Neural cell (in vitro differentiated cells): ENCODE data around the gene DUS3L. TPM values are rescaled to one million over a fixed set of nuclear protein-coding genes. Genes with fewer than 3 reads are reported as not detected.

Experiments used
- H2AFZ ChIP-seq: fragments of 200-600, 300-800 bp; sonication (generic), shearing (Covaris generic); 2 replicates; pipeline ENCODE4 v1.6.0; 2014; ENCODE audit warnings: low read depth, mild to moderate bottlenecking, antibody characterized with exemption, low read length, moderate library complexity
- H3F3A ChIP-seq: fragments of 200-600 bp; shearing (Covaris generic); 2 replicates; pipeline ENCODE4 v1.6.1; 2016; ENCODE audit warnings: mild to moderate bottlenecking, moderate library complexity, mixed read lengths, antibody characterized with exemption, low read length; ENCODE audit not compliant: insufficient read depth, poor library complexity, severe bottlenecking
- H3K27ac ChIP-seq: fragments of 200-600, 300-800 bp; sonication (generic), shearing (Covaris generic); 2 replicates; pipeline ENCODE4 v1.5.1; 2014; ENCODE audit warnings: mild to moderate bottlenecking, low read length, moderate library complexity
- H3K27me3 ChIP-seq: fragments of 300-800, 200-600 bp; sonication (generic), shearing (Covaris generic); 2 replicates; pipeline ENCODE4 v1.6.0; 2014; ENCODE audit warnings: mild to moderate bottlenecking, low read depth, low read length, moderate library complexity; ENCODE audit not compliant: insufficient read depth
- H3K36me3 ChIP-seq: fragments of 300-800, 200-600 bp; sonication (generic), shearing (Covaris generic); 2 replicates; pipeline ENCODE4 v1.5.1; 2014; ENCODE audit warnings: mild to moderate bottlenecking, antibody characterized with exemption, low read length, moderate library complexity; ENCODE audit not compliant: insufficient read depth
- H3K4me2 ChIP-seq: fragments of 300-800, 200-600 bp; sonication (generic), shearing (Covaris generic); 2 replicates; pipeline ENCODE4 v1.6.0; 2014; ENCODE audit warnings: mild to moderate bottlenecking, low read length
- H3K4me3 ChIP-seq: fragments of 300-800, 200-600 bp; sonication (generic), shearing (Covaris generic); 2 replicates; pipeline ENCODE4 v1.5.1; 2014; ENCODE audit warnings: mild to moderate bottlenecking, low read length, moderate library complexity
- H3K79me2 ChIP-seq: fragments of 200-600 bp; shearing (Covaris generic); replicated peaks from 2 replicates; pipeline ENCODE4 v1.6.0; 2014; ENCODE audit warnings: mild to moderate bottlenecking, low read length, moderate library complexity; ENCODE audit not compliant: insufficient read depth
- H3K9ac ChIP-seq: fragments of 300-800, 200-600 bp; sonication (generic), shearing (Covaris generic); 2 replicates; pipeline ENCODE4 v1.6.1; 2016; ENCODE audit warnings: mild to moderate bottlenecking, low read length, mixed read lengths
- H3K9me2 ChIP-seq: fragments of 200-600 bp; shearing (Covaris generic); 2 replicates; pipeline ENCODE4 v1.6.1; 2016; ENCODE audit warnings: mild to moderate bottlenecking, low read length, mixed read lengths; ENCODE audit not compliant: insufficient read depth
- H3K9me3 ChIP-seq: fragments of 200-600, 300-800 bp; sonication (generic), shearing (Covaris generic); 2 replicates; pipeline ENCODE4 v1.6.1; 2016; ENCODE audit warnings: mild to moderate bottlenecking, mixed run types, low read length, moderate library complexity, mixed read lengths
- H4K20me1 ChIP-seq: fragments of 200-600 bp; shearing (Covaris generic); 2 replicates; pipeline ENCODE4 v1.6.1; 2016; ENCODE audit warnings: mild to moderate bottlenecking, mixed run types; ENCODE audit not compliant: insufficient read depth
- EP300 ChIP-seq: fragments of 450-650 bp; conservative IDR thresholded peaks from 2 replicates; pipeline ENCODE4 v1.6.1; 2014; ENCODE audit warnings: antibody characterized with exemption, mild to moderate bottlenecking, moderate library complexity; ENCODE audit not compliant: poor library complexity, severe bottlenecking
- EZH2 ChIP-seq: fragments of 200-600, 300-800 bp; shearing (Covaris generic), sonication (generic); IDR thresholded peaks from 2 replicates; pipeline ENCODE4 v1.6.1; 2014; ENCODE audit warnings: antibody characterized with exemption, low read length, borderline replicate concordance, mild to moderate bottlenecking; ENCODE audit not compliant: insufficient read depth, poor library complexity, severe bottlenecking
- MXI1 ChIP-seq: fragments of 450-650 bp; conservative IDR thresholded peaks from 2 replicates; pipeline ENCODE4 v1.6.1; 2014; ENCODE audit warnings: antibody characterized with exemption, mild to moderate bottlenecking; ENCODE audit not compliant: poor library complexity, severe bottlenecking
- POLR2AphosphoS5 ChIP-seq: IDR thresholded peaks from 2 replicates; pipeline ENCODE4 v1.6.1; 2012
- RAD21 ChIP-seq: fragments of 450-650 bp; conservative IDR thresholded peaks from 2 replicates; pipeline ENCODE4 v1.6.1; 2014; ENCODE audit warnings: antibody characterized with exemption, mild to moderate bottlenecking, moderate library complexity
- SMC3 ChIP-seq: fragments of 450-650 bp; conservative IDR thresholded peaks from 2 replicates; pipeline ENCODE4 v1.6.1; 2014; ENCODE audit warnings: antibody characterized with exemption, mild to moderate bottlenecking, moderate library complexity; ENCODE audit not compliant: poor library complexity
- TAF1 ChIP-seq: IDR thresholded peaks from 2 replicates; pipeline ENCODE4 v1.6.1; 2012; ENCODE audit warnings: low read depth
- polyA plus RNA-seq: library from polyadenylated mRNA; depleted of rRNA; stranded (reverse); fragments of >200 nt; gene quantifications from 2 replicates; pipeline ENCODE4 v1.2.3, GENCODE V29; 2014
- TF ChIP-seq, protein P1 (sequence below): IDR thresholded peaks from 2 replicates; pipeline ENCODE4 v1.6.1; 2012; ENCODE audit warnings: borderline replicate concordance
- TF ChIP-seq, protein P2 (sequence below): fragments of 450-650 bp; IDR thresholded peaks from 2 replicates; pipeline ENCODE4 v1.5.1; 2014; ENCODE audit warnings: antibody characterized with exemption, mild to moderate bottlenecking, moderate library complexity; ENCODE audit not compliant: poor library complexity, severe bottlenecking

DUS3L gene
- polyA plus RNA-seq, 1 donor from 2014 or later, result 34.2 TPM

- TF ChIP-seq POLR2AphosphoS5 (no peak), EP300 (no peak), SMC3 (no peak), EZH2 (no peak), MXI1 (no peak), TAF1 (no peak), RAD21 (no peak)
- TF ChIP-seq, protein P1, sequence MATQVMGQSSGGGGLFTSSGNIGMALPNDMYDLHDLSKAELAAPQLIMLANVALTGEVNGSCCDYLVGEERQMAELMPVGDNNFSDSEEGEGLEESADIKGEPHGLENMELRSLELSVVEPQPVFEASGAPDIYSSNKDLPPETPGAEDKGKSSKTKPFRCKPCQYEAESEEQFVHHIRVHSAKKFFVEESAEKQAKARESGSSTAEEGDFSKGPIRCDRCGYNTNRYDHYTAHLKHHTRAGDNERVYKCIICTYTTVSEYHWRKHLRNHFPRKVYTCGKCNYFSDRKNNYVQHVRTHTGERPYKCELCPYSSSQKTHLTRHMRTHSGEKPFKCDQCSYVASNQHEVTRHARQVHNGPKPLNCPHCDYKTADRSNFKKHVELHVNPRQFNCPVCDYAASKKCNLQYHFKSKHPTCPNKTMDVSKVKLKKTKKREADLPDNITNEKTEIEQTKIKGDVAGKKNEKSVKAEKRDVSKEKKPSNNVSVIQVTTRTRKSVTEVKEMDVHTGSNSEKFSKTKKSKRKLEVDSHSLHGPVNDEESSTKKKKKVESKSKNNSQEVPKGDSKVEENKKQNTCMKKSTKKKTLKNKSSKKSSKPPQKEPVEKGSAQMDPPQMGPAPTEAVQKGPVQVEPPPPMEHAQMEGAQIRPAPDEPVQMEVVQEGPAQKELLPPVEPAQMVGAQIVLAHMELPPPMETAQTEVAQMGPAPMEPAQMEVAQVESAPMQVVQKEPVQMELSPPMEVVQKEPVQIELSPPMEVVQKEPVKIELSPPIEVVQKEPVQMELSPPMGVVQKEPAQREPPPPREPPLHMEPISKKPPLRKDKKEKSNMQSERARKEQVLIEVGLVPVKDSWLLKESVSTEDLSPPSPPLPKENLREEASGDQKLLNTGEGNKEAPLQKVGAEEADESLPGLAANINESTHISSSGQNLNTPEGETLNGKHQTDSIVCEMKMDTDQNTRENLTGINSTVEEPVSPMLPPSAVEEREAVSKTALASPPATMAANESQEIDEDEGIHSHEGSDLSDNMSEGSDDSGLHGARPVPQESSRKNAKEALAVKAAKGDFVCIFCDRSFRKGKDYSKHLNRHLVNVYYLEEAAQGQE, result no peak
Measured at GRCh38 chr19:5809469-5809868, 18.5 kb upstream of the DUS3L start.

GRCh38 chr19:5809053-5809452 lies 18.1 kb upstream of the DUS3L start:
- H3K36me3 ChIP-seq, result no peaks in the 10 kb centered on the region
- no peak overlapping the region for H3K9ac ChIP-seq
- no peak overlapping the region for H2AFZ ChIP-seq
- H3K9me3 ChIP-seq, result no peaks in the 10 kb centered on the region
- no peak overlapping the region for H3K4me2 ChIP-seq
- H3F3A ChIP-seq, result no peaks in the 10 kb centered on the region
- no peak overlapping the region for H3K27ac ChIP-seq
- no peaks in the 10 kb centered on the region for H4K20me1 ChIP-seq
- no peaks in the 10 kb centered on the region for H3K9me2 ChIP-seq
- peaks cover 23% of the 10 kb centered on the region for H3K27me3 ChIP-seq
- no peaks in the 10 kb centered on the region for H3K79me2 ChIP-seq
- TF ChIP-seq TAF1 (no peak), MXI1 (no peak), EZH2 (no peak), SMC3 (no peak), EP300 (no peak), POLR2AphosphoS5 (no peak), RAD21 (no peak)
- TF ChIP-seq, protein P2, sequence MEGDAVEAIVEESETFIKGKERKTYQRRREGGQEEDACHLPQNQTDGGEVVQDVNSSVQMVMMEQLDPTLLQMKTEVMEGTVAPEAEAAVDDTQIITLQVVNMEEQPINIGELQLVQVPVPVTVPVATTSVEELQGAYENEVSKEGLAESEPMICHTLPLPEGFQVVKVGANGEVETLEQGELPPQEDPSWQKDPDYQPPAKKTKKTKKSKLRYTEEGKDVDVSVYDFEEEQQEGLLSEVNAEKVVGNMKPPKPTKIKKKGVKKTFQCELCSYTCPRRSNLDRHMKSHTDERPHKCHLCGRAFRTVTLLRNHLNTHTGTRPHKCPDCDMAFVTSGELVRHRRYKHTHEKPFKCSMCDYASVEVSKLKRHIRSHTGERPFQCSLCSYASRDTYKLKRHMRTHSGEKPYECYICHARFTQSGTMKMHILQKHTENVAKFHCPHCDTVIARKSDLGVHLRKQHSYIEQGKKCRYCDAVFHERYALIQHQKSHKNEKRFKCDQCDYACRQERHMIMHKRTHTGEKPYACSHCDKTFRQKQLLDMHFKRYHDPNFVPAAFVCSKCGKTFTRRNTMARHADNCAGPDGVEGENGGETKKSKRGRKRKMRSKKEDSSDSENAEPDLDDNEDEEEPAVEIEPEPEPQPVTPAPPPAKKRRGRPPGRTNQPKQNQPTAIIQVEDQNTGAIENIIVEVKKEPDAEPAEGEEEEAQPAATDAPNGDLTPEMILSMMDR, result no peak
- TF ChIP-seq, protein P1, result no peak
- no peak overlapping the region for H3K4me3 ChIP-seq

More at GRCh38 chr19:5809469-5809868, 18.5 kb upstream of the DUS3L start:
- Histone ChIP-seq H3K79me2 (no peaks in the 10 kb centered on the region), H3K9me3 (no peaks in the 10 kb centered on the region), H3K9me2 (no peaks in the 10 kb centered on the region), H3F3A (no peaks in the 10 kb centered on the region), H3K4me2 (no peak overlapping the region), H3K4me3 (no peak overlapping the region), H3K27ac (no peak overlapping the region), H2AFZ (no peak overlapping the region), H4K20me1 (no peaks in the 10 kb centered on the region), H3K9ac (no peak overlapping the region), H3K36me3 (no peaks in the 10 kb centered on the region), H3K27me3 (peaks cover 19% of the 10 kb centered on the region)
